ENCODE measurements around the gene CELF5. TPM values are rescaled to one million over a fixed set of nuclear protein-coding genes. Genes with fewer than 3 reads are reported as not detected.

The CELF5 gene
- total and polyA plus RNA-seq, 2 donors, result 0.14 to 0.48 TPM

DNA sequence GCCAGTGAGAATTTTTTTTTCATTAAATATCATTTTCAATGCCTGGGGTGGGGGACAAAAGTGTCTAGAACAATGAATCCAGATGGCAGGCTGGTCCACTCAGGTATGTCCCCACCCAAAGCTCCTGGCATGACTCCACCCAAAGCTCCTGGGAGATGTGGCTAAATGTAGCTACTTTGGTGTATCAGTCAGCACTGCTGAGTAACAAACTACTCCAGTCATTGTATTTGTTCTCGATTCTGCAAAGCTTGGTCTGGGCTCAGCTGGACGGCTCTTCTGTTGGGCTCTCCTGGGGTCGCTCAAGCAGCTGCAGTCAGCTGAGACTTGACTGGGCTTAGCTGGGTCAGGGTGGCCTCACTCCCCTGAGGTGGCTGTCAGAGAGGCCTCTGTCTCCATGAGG lies 48.5 kb downstream of the CELF5 start:
- H3K4me1 ChIP-seq (ENCODE audit: insufficient read depth), result no peaks in the 10 kb centered on the region
- no peak for DNase-seq (ENCODE audit: extremely low spot score)

DNA sequence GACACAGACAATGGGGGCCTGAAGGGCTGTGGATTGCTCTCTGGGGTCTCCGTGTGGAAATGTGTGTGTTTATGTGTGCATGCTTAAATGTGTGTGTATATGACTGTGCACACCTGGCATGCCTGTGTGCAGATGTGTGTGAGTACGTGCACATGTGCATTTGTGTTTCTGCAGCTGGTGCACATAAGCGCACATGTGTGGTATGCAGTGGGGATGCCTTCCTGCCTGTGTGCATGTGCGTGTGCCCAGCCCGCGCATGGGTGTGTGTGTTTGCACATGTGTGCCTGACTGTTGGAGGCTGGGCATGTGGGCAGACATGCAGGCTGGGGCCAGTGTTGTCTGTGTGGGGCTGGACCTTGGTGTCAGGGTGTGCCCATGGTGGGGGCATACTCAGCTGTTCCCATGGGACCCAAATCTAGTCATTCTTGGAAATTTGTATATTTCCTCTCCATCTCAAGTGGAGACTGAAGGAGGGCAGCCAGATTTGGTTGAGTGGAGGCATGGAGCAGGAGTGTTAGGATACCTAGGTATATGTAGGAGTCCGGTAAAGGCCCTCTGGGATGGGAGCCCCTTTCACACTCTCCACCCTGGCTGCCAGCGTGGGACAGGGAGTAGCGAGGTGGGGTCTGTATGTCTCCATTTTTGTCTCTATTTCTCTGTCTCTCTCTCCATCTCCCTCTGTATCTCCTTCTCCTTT lies 49.9 kb downstream of the CELF5 start:
- H3K36me3 ChIP-seq (ENCODE audit: insufficient read depth), result no peaks in the 10 kb centered on the region
- no peaks in the 10 kb centered on the region for H3K4me1 ChIP-seq (ENCODE audit: insufficient read depth)
- no peak for DNase-seq (ENCODE audit: extremely low spot score)
- H3K27ac ChIP-seq (ENCODE audit: low read depth), result no peak overlapping the region
- no peak overlapping the region for H3K4me3 ChIP-seq (ENCODE audit: low read depth, low read length)
- WGBS, result 80% methylated on average over 9 of the region's 9 CpGs

More for the DNA sequence above, 48.5 kb downstream of the CELF5 start:
- WGBS, result 91% methylated on average over 3 of the region's 3 CpGs
- Histone ChIP-seq H3K27ac (ENCODE audit: low read depth) (no peak overlapping the region), H3K36me3 (ENCODE audit: insufficient read depth) (no peaks in the 10 kb centered on the region), H3K4me3 (ENCODE audit: low read depth, low read length) (no peak overlapping the region)

GRCh38 chr19:3274942-3275582 lies 50.6 kb downstream of the CELF5 start:
- Histone ChIP-seq H3K4me1 (ENCODE audit: insufficient read depth) (no peaks in the 10 kb centered on the region), H3K27ac (ENCODE audit: low read depth) (no peak overlapping the region), H3K36me3 (ENCODE audit: insufficient read depth) (no peaks in the 10 kb centered on the region), H3K4me3 (ENCODE audit: low read depth, low read length) (no peak overlapping the region)
- 11% methylated on average over 19 of the region's 19 CpGs for WGBS
- DNase-seq (ENCODE audit: extremely low spot score), result no peak

GRCh38 chr19:3275583-3276340 lies 51.3 kb downstream of the CELF5 start:
- DNase-seq (ENCODE audit: extremely low spot score), result no peak
- Histone ChIP-seq H3K4me3 (ENCODE audit: low read depth, low read length) (no peak overlapping the region), H3K36me3 (ENCODE audit: insufficient read depth) (no peaks in the 10 kb centered on the region), H3K27ac (ENCODE audit: low read depth) (no peak overlapping the region), H3K4me1 (ENCODE audit: insufficient read depth) (no peaks in the 10 kb centered on the region)
- 1% methylated on average over 45 of the region's 45 CpGs for WGBS

GRCh38 chr19:3276341-3276799 lies 51.9 kb downstream of the CELF5 start:
- H3K4me3 ChIP-seq (ENCODE audit: low read depth, low read length), result no peak overlapping the region
- 3% methylated on average over 11 of the region's 11 CpGs for WGBS
- H3K4me1 ChIP-seq (ENCODE audit: insufficient read depth), result no peaks in the 10 kb centered on the region
- DNase-seq (ENCODE audit: extremely low spot score), result no peak
- no peaks in the 10 kb centered on the region for H3K36me3 ChIP-seq (ENCODE audit: insufficient read depth)
- H3K27ac ChIP-seq (ENCODE audit: low read depth), result no peak overlapping the region

GRCh38 chr19:3277649-3278048 lies 53.2 kb downstream of the CELF5 start:
- no peak overlapping the region for H3K27ac ChIP-seq (ENCODE audit: low read depth)
- no peaks in the 10 kb centered on the region for H3K36me3 ChIP-seq (ENCODE audit: insufficient read depth)
- WGBS, result 69% methylated on average over 5 of the region's 5 CpGs
- no peak overlapping the region for H3K4me3 ChIP-seq (ENCODE audit: low read depth, low read length)
- no peak for DNase-seq (ENCODE audit: extremely low spot score)
- no peaks in the 10 kb centered on the region for H3K4me1 ChIP-seq (ENCODE audit: insufficient read depth)

DNA sequence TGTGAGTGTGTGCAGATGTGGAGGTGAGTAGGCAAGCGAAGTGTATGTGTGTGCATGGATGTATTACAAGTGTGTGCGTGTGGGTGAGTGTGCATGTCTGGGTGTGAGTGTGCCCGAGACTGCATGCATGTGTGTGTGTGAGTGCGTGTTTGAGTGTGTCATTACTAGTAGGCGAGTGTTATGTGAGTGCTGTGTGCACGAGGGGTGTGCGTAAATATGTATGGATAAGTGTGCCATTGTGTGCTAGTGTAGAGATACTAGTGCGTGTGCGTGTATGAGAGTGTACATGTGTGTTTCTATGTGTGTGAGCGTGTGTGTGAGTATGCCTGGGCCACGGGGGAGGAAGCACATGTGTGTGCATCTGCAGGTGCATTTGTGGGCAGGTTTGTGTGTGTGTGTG lies 53.8 kb downstream of the CELF5 start:
- Histone ChIP-seq H3K4me3 (ENCODE audit: low read depth, low read length) (no peak overlapping the region), H3K36me3 (ENCODE audit: insufficient read depth) (no peaks in the 10 kb centered on the region), H3K27ac (ENCODE audit: low read depth) (no peak overlapping the region), H3K4me1 (ENCODE audit: insufficient read depth) (no peaks in the 10 kb centered on the region)
- DNase-seq (ENCODE audit: extremely low spot score), result no peak
- 89% methylated on average over 11 of the region's 11 CpGs for WGBS

- 74% methylated on average over 5 of the region's 5 CpGs for WGBS
- Histone ChIP-seq H3K4me3 (ENCODE audit: low read depth, low read length) (no peak overlapping the region), H3K4me1 (ENCODE audit: insufficient read depth) (no peaks in the 10 kb centered on the region), H3K36me3 (ENCODE audit: insufficient read depth) (no peaks in the 10 kb centered on the region), H3K27ac (ENCODE audit: low read depth) (no peak overlapping the region)
- no peak for DNase-seq (ENCODE audit: extremely low spot score)
Measured at GRCh38 chr19:3278749-3279148, 54.3 kb downstream of the CELF5 start.

DNA sequence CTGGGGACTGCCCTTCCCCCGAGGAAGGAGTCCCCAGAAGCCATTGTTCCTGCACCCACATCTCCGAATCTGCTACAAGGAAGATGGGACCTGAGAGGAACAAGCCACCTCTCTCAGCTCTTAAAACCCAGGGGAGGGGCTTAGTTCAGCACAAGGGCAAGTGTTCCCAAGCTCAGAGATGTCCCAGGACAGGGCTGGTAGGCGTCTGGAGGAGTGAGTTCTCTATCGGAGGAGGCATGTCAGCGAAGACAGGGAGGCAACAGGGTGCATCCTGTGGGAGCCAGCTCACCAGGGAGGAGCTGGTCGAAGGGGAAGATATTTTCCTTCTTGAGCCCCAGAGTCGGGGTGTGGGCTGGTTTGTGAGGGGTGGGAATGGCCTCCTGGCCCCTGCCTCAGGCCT lies 54.8 kb downstream of the CELF5 start:
- DNase-seq (ENCODE audit: extremely low spot score), result no peak
- WGBS, result 68% methylated on average over 7 of the region's 7 CpGs
- Histone ChIP-seq H3K4me3 (ENCODE audit: low read depth, low read length) (no peak overlapping the region), H3K4me1 (ENCODE audit: insufficient read depth) (no peaks in the 10 kb centered on the region), H3K27ac (ENCODE audit: low read depth) (no peak overlapping the region), H3K36me3 (ENCODE audit: insufficient read depth) (no peaks in the 10 kb centered on the region)

GRCh38 chr19:3281026-3281425 lies 56.6 kb downstream of the CELF5 start:
- peaks cover 2% of the 10 kb centered on the region for H3K4me1 ChIP-seq (ENCODE audit: insufficient read depth)
- H3K27ac ChIP-seq (ENCODE audit: low read depth), result no peak overlapping the region
- DNase-seq (ENCODE audit: extremely low spot score), result no peak
- H3K36me3 ChIP-seq (ENCODE audit: insufficient read depth), result no peaks in the 10 kb centered on the region
- no peak overlapping the region for H3K4me3 ChIP-seq (ENCODE audit: low read depth, low read length)
- WGBS, result 78% methylated on average over 21 of the region's 21 CpGs

DNA sequence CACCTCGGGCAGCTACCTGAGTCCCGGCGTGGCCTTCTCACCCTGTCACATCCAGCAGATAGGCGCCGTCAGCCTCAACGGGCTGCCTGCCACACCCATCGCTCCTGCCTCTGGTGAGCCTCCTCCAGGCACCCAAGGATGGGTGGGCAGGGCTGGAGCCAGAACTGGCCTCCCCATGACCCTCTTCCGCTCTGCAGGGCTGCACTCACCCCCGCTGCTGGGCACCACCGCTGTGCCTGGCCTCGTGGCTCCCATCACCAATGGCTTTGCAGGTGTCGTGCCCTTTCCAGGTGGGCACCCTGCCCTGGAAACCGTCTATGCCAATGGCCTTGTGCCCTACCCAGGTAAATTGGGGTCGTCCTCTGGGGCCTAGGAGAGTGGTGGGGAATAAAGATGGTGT lies 57.7 kb downstream of the CELF5 start:
- no peak overlapping the region for H3K4me3 ChIP-seq (ENCODE audit: low read depth, low read length)
- H3K4me1 ChIP-seq (ENCODE audit: insufficient read depth), result peaks cover 2% of the 10 kb centered on the region
- H3K36me3 ChIP-seq (ENCODE audit: insufficient read depth), result no peaks in the 10 kb centered on the region
- 82% methylated on average over 14 of the region's 14 CpGs for WGBS
- H3K27ac ChIP-seq (ENCODE audit: low read depth), result no peak overlapping the region
- no peak for DNase-seq (ENCODE audit: extremely low spot score)

GRCh38 chr19:3282564-3282963 lies 58.1 kb downstream of the CELF5 start:
- no peak overlapping the region for H3K4me3 ChIP-seq (ENCODE audit: low read depth, low read length)
- DNase-seq (ENCODE audit: extremely low spot score), result no peak
- peaks cover 2% of the 10 kb centered on the region for H3K4me1 ChIP-seq (ENCODE audit: insufficient read depth)
- WGBS, result 70% methylated on average over 6 of the region's 6 CpGs
- H3K36me3 ChIP-seq (ENCODE audit: insufficient read depth), result no peaks in the 10 kb centered on the region
- H3K27ac ChIP-seq (ENCODE audit: low read depth), result no peak overlapping the region

GRCh38 chr19:3283246-3283751 lies 58.8 kb downstream of the CELF5 start:
- Histone ChIP-seq H3K27ac (ENCODE audit: low read depth) (no peak overlapping the region), H3K4me1 (ENCODE audit: insufficient read depth) (peaks cover 2% of the 10 kb centered on the region), H3K4me3 (ENCODE audit: low read depth, low read length) (no peak overlapping the region), H3K36me3 (ENCODE audit: insufficient read depth) (no peaks in the 10 kb centered on the region)
- WGBS, result 74% methylated on average over 7 of the region's 7 CpGs
- no peak for DNase-seq (ENCODE audit: extremely low spot score)

Data from urinary bladder (tissue), 4 donors.